ENCODE data around the gene PRKAG2.

The PRKAG2 gene

GRCh38 chr7:151849008-151849878 is 27.7 kb downstream of the PRKAG2 start:
- TF ChIP-seq ZBTB7A (IDR thresholded peaks at IDR 0.05; ENCODE audit: low read depth) (no peak), CREB1 (IDR thresholded peaks at IDR 0.05; ENCODE audit: low read depth) (no peak), USF1 (IDR thresholded peaks at IDR 0.05) (no peak), CEBPB (IDR thresholded peaks at IDR 0.05) (no peak), YY1 (IDR thresholded peaks at IDR 0.05; ENCODE audit: low read depth) (no peak), RAD21 (IDR thresholded peaks at IDR 0.05; ENCODE audit: low read depth) (no peak), TAF1 (IDR thresholded peaks at IDR 0.05; ENCODE audit: low read depth) (no peak)

GRCh38 chr7:151847681-151848081 is 29.2 kb downstream of the PRKAG2 start:
- TF ChIP-seq USF1 (IDR thresholded peaks at IDR 0.05), result no peak
- no peak for TF ChIP-seq RAD21 (IDR thresholded peaks at IDR 0.05; ENCODE audit: low read depth)
- TF ChIP-seq EGR1 (IDR thresholded peaks at IDR 0.05), result no peak
- no peak for TF ChIP-seq TCF12 (IDR thresholded peaks at IDR 0.05; ENCODE audit: low read depth)
- no peak for TF ChIP-seq YY1 (IDR thresholded peaks at IDR 0.05; ENCODE audit: low read depth)
- no peak for TF ChIP-seq EP300 (IDR thresholded peaks at IDR 0.05; ENCODE audit: borderline replicate concordance)
- TF ChIP-seq ZBTB7A (IDR thresholded peaks at IDR 0.05; ENCODE audit: low read depth), result no peak
- TF ChIP-seq CREB1 (IDR thresholded peaks at IDR 0.05; ENCODE audit: low read depth), result no peak
- TF ChIP-seq TAF1 (IDR thresholded peaks at IDR 0.05; ENCODE audit: low read depth), result no peak
- no peak for TF ChIP-seq FOXM1 (IDR thresholded peaks at IDR 0.05; ENCODE audit: borderline replicate concordance, low read depth)
- TF ChIP-seq, protein P1, sequence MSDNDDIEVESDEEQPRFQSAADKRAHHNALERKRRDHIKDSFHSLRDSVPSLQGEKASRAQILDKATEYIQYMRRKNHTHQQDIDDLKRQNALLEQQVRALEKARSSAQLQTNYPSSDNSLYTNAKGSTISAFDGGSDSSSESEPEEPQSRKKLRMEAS (IDR thresholded peaks at IDR 0.05), result no peak
- TF ChIP-seq REST (IDR thresholded peaks at IDR 0.05; ENCODE audit: low read depth), result no peak
- TF ChIP-seq NFIC (IDR thresholded peaks at IDR 0.05), result no peak
- no peak for TF ChIP-seq CEBPB (IDR thresholded peaks at IDR 0.05)
- no peak for TF ChIP-seq TEAD4 (IDR thresholded peaks at IDR 0.05)

DNA sequence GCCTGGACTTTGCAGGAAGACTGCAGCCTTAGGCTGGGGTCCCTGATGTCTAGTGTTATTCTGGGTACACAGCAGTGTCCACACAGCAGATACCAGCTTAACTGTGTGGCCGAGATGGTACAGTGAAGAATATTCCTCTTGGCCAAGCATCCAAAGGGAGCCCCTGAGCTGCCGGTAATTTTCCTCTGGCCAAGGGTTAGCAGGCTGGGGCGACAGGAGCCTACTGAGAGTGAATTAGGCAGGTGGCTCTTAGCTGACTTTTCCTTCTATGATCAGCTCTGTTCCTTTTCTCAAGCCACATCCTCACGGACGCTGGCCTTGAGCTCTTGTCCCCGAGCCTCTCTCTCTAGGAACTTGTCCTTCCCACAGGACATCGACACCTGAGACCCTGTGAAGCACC is 29.8 kb downstream of the PRKAG2 start:
- TF ChIP-seq YY1 (IDR thresholded peaks at IDR 0.05; ENCODE audit: low read depth), result no peak
- no peak for TF ChIP-seq EGR1 (IDR thresholded peaks at IDR 0.05)
- TF ChIP-seq USF1 (IDR thresholded peaks at IDR 0.05), result no peak
- no peak for TF ChIP-seq EP300 (IDR thresholded peaks at IDR 0.05; ENCODE audit: borderline replicate concordance)
- no peak for TF ChIP-seq CREB1 (IDR thresholded peaks at IDR 0.05; ENCODE audit: low read depth)
- no peak for TF ChIP-seq CEBPB (IDR thresholded peaks at IDR 0.05)
- no peak for TF ChIP-seq TCF12 (IDR thresholded peaks at IDR 0.05; ENCODE audit: low read depth)
- TF ChIP-seq ZBTB7A (IDR thresholded peaks at IDR 0.05; ENCODE audit: low read depth), result no peak
- no peak for TF ChIP-seq TEAD4 (IDR thresholded peaks at IDR 0.05)
- TF ChIP-seq, protein P1 (IDR thresholded peaks at IDR 0.05), result no peak
- no peak for TF ChIP-seq TAF1 (IDR thresholded peaks at IDR 0.05; ENCODE audit: low read depth)
- TF ChIP-seq FOXM1 (IDR thresholded peaks at IDR 0.05; ENCODE audit: borderline replicate concordance, low read depth), result no peak
- TF ChIP-seq NFIC (IDR thresholded peaks at IDR 0.05), result no peak
- TF ChIP-seq RAD21 (IDR thresholded peaks at IDR 0.05; ENCODE audit: low read depth), result no peak
- TF ChIP-seq REST (IDR thresholded peaks at IDR 0.05; ENCODE audit: low read depth), result no peak

DNA sequence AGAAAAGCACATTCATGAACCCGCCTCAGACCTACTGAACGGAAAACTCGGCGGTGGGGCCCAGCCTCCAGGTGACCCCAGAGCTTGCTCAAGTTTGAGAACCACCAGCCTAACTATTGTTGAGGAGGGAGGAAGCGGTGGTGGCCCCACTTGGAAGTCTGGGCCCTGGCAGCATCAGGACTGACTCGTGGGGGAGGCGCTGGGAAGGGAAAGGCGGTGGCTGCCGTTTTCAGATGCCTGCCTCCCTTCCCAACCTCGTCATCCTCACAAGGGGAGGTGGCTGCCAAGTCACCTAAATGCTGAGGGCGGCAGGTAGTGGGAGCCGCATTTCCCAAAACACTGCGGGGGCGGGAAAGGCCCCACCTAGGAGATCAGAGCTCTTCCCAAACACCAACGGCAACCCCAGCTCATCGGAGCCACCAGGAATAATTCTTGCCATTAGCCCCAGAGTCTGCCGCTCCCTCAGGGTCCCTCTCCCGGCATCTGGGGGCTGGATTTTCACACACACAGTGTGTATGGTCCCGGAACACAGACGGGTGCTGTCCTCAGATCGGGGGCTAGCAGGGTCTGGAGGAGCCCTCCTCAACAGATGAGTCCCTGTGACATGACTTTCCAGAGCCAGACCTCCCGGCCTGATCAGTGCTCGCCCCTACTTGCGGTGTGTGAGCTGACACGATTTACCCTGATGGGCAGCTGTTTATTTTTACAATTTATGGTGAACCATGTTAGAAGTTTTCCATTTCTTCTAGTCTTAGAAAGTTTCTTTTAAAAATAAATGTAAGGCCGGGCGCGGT is 31.3 kb downstream of the PRKAG2 start:
- TF ChIP-seq REST (IDR thresholded peaks at IDR 0.05; ENCODE audit: low read depth) (no peak), FOXM1 (IDR thresholded peaks at IDR 0.05; ENCODE audit: borderline replicate concordance, low read depth) (no peak), CREB1 (IDR thresholded peaks at IDR 0.05; ENCODE audit: low read depth) (no peak), EGR1 (IDR thresholded peaks at IDR 0.05) (no peak), RAD21 (IDR thresholded peaks at IDR 0.05; ENCODE audit: low read depth) (no peak), EP300 (IDR thresholded peaks at IDR 0.05; ENCODE audit: borderline replicate concordance) (no peak), USF1 (IDR thresholded peaks at IDR 0.05) (no peak), TEAD4 (IDR thresholded peaks at IDR 0.05) (no peak), ZBTB7A (IDR thresholded peaks at IDR 0.05; ENCODE audit: low read depth) (no peak), CEBPB (IDR thresholded peaks at IDR 0.05) (no peak), NFIC (IDR thresholded peaks at IDR 0.05) (no peak), YY1 (IDR thresholded peaks at IDR 0.05; ENCODE audit: low read depth) (no peak), TAF1 (IDR thresholded peaks at IDR 0.05; ENCODE audit: low read depth) (no peak), TCF12 (IDR thresholded peaks at IDR 0.05; ENCODE audit: low read depth) (no peak)
- TF ChIP-seq, protein P1 (IDR thresholded peaks at IDR 0.05), result no peak
